Effector memory CD8-positive, alpha-beta T cell (primary cell): ENCODE measurements around the gene SDF2.
A peak's percentile ranks its signal among the peaks of the same experiment; 100 is the strongest.
"Not testable (repeated sequence)": the region's sequence is repeated elsewhere in the genome, so short reads cannot be mapped to it uniquely, and the experiment has no call there.

ENCODE experiments used
- ATAC-seq: fragments of 150-1000 bp; cut with Tn5 transposase; replicated peaks from 2 replicates; pipeline ENCODE4 v1.10.0; 2021; ENCODE audit warnings: mild to moderate bottlenecking, moderate library complexity
- DNase-seq, 3 experiments: peaks; one replicate each; pipeline ENCODE4 v3.0.0; 2021
- H3K27ac Mint-ChIP-seq, 2 donors: one replicate each; pipeline ENCODE4 v1.8.0; 2022; ENCODE audit warnings: mild to moderate bottlenecking in 2 of 2, mixed read lengths in 2 of 2, moderate library complexity in 2 of 2
- H3K27me3 Mint-ChIP-seq, 2 donors: one replicate each; pipeline ENCODE4 v1.8.0; 2022; ENCODE audit warnings: mixed read lengths in 2 of 2
- H3K36me3 Mint-ChIP-seq: one replicate; pipeline ENCODE4 v1.8.0; 2022; ENCODE audit warnings: mild to moderate bottlenecking, moderate library complexity, mixed read lengths; ENCODE audit not compliant: insufficient read depth
- H3K4me1 Mint-ChIP-seq, 2 donors: one replicate each; pipeline ENCODE4 v1.8.0; 2022; ENCODE audit warnings: low read depth in 2 of 2, mixed read lengths in 2 of 2
- H3K4me3 Mint-ChIP-seq, 2 donors: one replicate each; pipeline ENCODE4 v1.8.0; 2022; ENCODE audit warnings: mild to moderate bottlenecking in 2 of 2, mixed read lengths in 2 of 2, moderate library complexity in 2 of 2
- H3K9me3 Mint-ChIP-seq, 2 donors: one replicate each; pipeline ENCODE4 v1.8.0; 2022; ENCODE audit warnings: mixed read lengths in 2 of 2

The SDF2 gene

GRCh38 chr17:28612531-28612930, 49.2 kb downstream of the SDF2 start:
- no peaks in the 10 kb centered on the region for H3K9me3 Mint-ChIP-seq
- peaks cover 31% of the 10 kb centered on the region for H3K36me3 Mint-ChIP-seq
- peaks cover 5 to 9% of the 10 kb centered on the region in 2 donors for H3K4me1 Mint-ChIP-seq
- DNase-seq (no peak), ATAC-seq (no peak)
- peak overlapping the region in 1 of 2 donors; percentile 74 for H3K27ac Mint-ChIP-seq
- H3K4me3 Mint-ChIP-seq = no peak overlapping the region
- H3K27me3 Mint-ChIP-seq = no peaks in the 10 kb centered on the region

- DNase-seq = no peak
- Mint-ChIP-seq H3K27me3 (no peaks in the 10 kb centered on the region), H3K36me3 (peaks cover 23% of the 10 kb centered on the region), H3K9me3 (no peaks in the 10 kb centered on the region), H3K4me1 (peaks cover 5 to 9% of the 10 kb centered on the region in 2 donors), H3K4me3 (no peak overlapping the region), H3K27ac (peak overlapping the region in 1 of 2 donors; percentile 1)
- no peak for ATAC-seq
These were observed 51.3 kb downstream of the SDF2 start for GRCh38 chr17:28610376-28610775.

- not testable (repeated sequence) for H3K4me3 Mint-ChIP-seq, H3K27ac Mint-ChIP-seq, H3K9me3 Mint-ChIP-seq, ATAC-seq, H3K27me3 Mint-ChIP-seq, DNase-seq, H3K4me1 Mint-ChIP-seq
- peaks cover 23% of the 10 kb centered on the region for H3K36me3 Mint-ChIP-seq
These were observed 57.7 kb downstream of the SDF2 start for GRCh38 chr17:28604031-28604430.

- DNase-seq (peak in 2 of 3 experiments; percentile 49 to 64), ATAC-seq (peak; percentile 61)
- peak overlapping the region; percentile 96 for H3K27ac Mint-ChIP-seq
- no peaks in the 10 kb centered on the region for H3K27me3 Mint-ChIP-seq
- H3K36me3 Mint-ChIP-seq = peaks cover 16% of the 10 kb centered on the region
- H3K4me1 Mint-ChIP-seq = peaks cover 22 to 23% of the 10 kb centered on the region in 2 donors
- H3K4me3 Mint-ChIP-seq = peak overlapping the region; percentile 88 to 93
- H3K9me3 Mint-ChIP-seq = no peaks in the 10 kb centered on the region
These were observed 62.2 kb downstream of the SDF2 start for GRCh38 chr17:28599311-28600184.

- peaks cover 22 to 23% of the 10 kb centered on the region in 2 donors for H3K4me1 Mint-ChIP-seq
- peaks cover 14% of the 10 kb centered on the region for H3K36me3 Mint-ChIP-seq
- peak within 1 kb of the TSS; percentile 96 for H3K27ac Mint-ChIP-seq
- peak; percentile 90 to 96 (median 92) for DNase-seq
- peak within 1 kb of the TSS; percentile 88 to 93 for H3K4me3 Mint-ChIP-seq
- peak; percentile 91 for ATAC-seq
- no peaks in the 10 kb centered on the region for H3K9me3 Mint-ChIP-seq
- no peaks in the 10 kb centered on the region for H3K27me3 Mint-ChIP-seq
These were observed 62.9 kb downstream of the SDF2 start, which contains the start of gene SPAG5 for GRCh38 chr17:28598799-28599310. TSS of gene SPAG5 (minus strand) at chr17:28599025. CDS start at chr17:28598946, 79 bp downstream.

- ATAC-seq (no peak), DNase-seq (no peak)
- Mint-ChIP-seq H3K36me3 (peaks cover 14% of the 10 kb centered on the region), H3K27me3 (no peaks in the 10 kb centered on the region), H3K9me3 (no peaks in the 10 kb centered on the region), H3K27ac (peak overlapping the region; percentile 96), H3K4me1 (peaks cover 22 to 23% of the 10 kb centered on the region in 2 donors), H3K4me3 (peak overlapping the region; percentile 88 to 93)
These were observed 63.3 kb downstream of the SDF2 start for GRCh38 chr17:28598389-28598788.
